Memory B cell (primary cell): ENCODE measurements around the gene APOM.

Experiments
- ATAC-seq: fragments of 150-1000 bp; cut with Tn5 transposase; 2 replicates; pipeline ENCODE4 v1.10.0; 2021; ENCODE audit warnings: low read depth, mild to moderate bottlenecking, moderate library complexity
- DNase-seq, 2 donors: peaks; one replicate each; pipeline ENCODE4 v3.0.0; 2022; ENCODE audit warnings: low spot score in 2 of 2
- H3K27ac Mint-ChIP-seq: one replicate; pipeline ENCODE4 v1.8.0; 2022; ENCODE audit warnings: mild to moderate bottlenecking, moderate library complexity, mixed read lengths
- H3K27me3 Mint-ChIP-seq: one replicate; pipeline ENCODE4 v1.8.0; 2022; ENCODE audit warnings: mixed read lengths
- H3K36me3 Mint-ChIP-seq: one replicate; pipeline ENCODE4 v1.8.0; 2022; ENCODE audit warnings: mild to moderate bottlenecking, mixed read lengths
- H3K4me1 Mint-ChIP-seq: one replicate; pipeline ENCODE4 v1.8.0; 2022; ENCODE audit warnings: mixed read lengths
- H3K4me3 Mint-ChIP-seq: one replicate; pipeline ENCODE4 v1.8.0; 2022; ENCODE audit warnings: mild to moderate bottlenecking, moderate library complexity, mixed read lengths
- H3K9me3 Mint-ChIP-seq: one replicate; pipeline ENCODE4 v1.8.0; 2022; ENCODE audit warnings: mixed read lengths

APOM gene

GRCh38 chr6:31669676-31670075 lies 14.0 kb downstream of the APOM start, which contains the start of gene LY6G5B:
LY6G5B (plus strand) TSS chr6:31669976; CDS start chr6:31670951, 975 bp downstream.
- peaks cover 18% of the 10 kb centered on the region for H3K4me1 Mint-ChIP-seq
- H3K4me3 Mint-ChIP-seq = no peak within 1 kb of the TSS
- no peaks in the 10 kb centered on the region for H3K27me3 Mint-ChIP-seq
- ATAC-seq (no peak), DNase-seq (no peak)
- H3K27ac Mint-ChIP-seq = no peak within 1 kb of the TSS
- H3K9me3 Mint-ChIP-seq = no peaks in the 10 kb centered on the region
- H3K36me3 Mint-ChIP-seq = peaks cover 25% of the 10 kb centered on the region

GRCh38 chr6:31676322-31676903 lies 20.7 kb downstream of the APOM start:
- Mint-ChIP-seq H3K4me1 (peaks cover 33% of the 10 kb centered on the region), H3K27me3 (no peaks in the 10 kb centered on the region), H3K4me3 (no peak overlapping the region), H3K27ac (peak overlapping the region; percentile 7), H3K9me3 (no peaks in the 10 kb centered on the region), H3K36me3 (peaks cover 11% of the 10 kb centered on the region)
- DNase-seq = no peak
- ATAC-seq = peak; percentile 63

- Mint-ChIP-seq H3K27me3 (no peaks in the 10 kb centered on the region), H3K4me1 (peaks cover 36% of the 10 kb centered on the region), H3K36me3 (peaks cover 11% of the 10 kb centered on the region), H3K27ac (no peak overlapping the region), H3K4me3 (no peak overlapping the region), H3K9me3 (no peaks in the 10 kb centered on the region)
- ATAC-seq = no peak
- DNase-seq = no peak
Measured at GRCh38 chr6:31676904-31677303, 21.2 kb downstream of the APOM start.

GRCh38 chr6:31677955-31678354 lies 22.3 kb downstream of the APOM start:
- no peaks in the 10 kb centered on the region for H3K9me3 Mint-ChIP-seq
- DNase-seq (no peak), ATAC-seq (no peak)
- no peaks in the 10 kb centered on the region for H3K27me3 Mint-ChIP-seq
- H3K27ac Mint-ChIP-seq = no peak overlapping the region
- H3K36me3 Mint-ChIP-seq = peaks cover 4% of the 10 kb centered on the region
- H3K4me1 Mint-ChIP-seq = peaks cover 36% of the 10 kb centered on the region
- no peak overlapping the region for H3K4me3 Mint-ChIP-seq

- no peaks in the 10 kb centered on the region for H3K9me3 Mint-ChIP-seq
- peak; percentile 51 to 58 for DNase-seq
- no peaks in the 10 kb centered on the region for H3K27me3 Mint-ChIP-seq
- H3K36me3 Mint-ChIP-seq = no peaks in the 10 kb centered on the region
- H3K4me1 Mint-ChIP-seq = peaks cover 34% of the 10 kb centered on the region
- peak within 1 kb of the TSS; percentile 73 for H3K27ac Mint-ChIP-seq
- peak within 1 kb of the TSS; percentile 85 for H3K4me3 Mint-ChIP-seq
- ATAC-seq = peak; percentile 71
Measured at GRCh38 chr6:31680226-31681134, 24.8 kb downstream of the APOM start, which contains the start of gene LY6G5C. LY6G5C (minus strand) TSS chr6:31681067; CDS start chr6:31680373, 694 bp downstream.

GRCh38 chr6:31681135-31681671 lies 25.5 kb downstream of the APOM start:
- H3K9me3 Mint-ChIP-seq = no peaks in the 10 kb centered on the region

GRCh38 chr6:31683591-31683990 lies 27.9 kb downstream of the APOM start:
- H3K4me3 Mint-ChIP-seq = no peak overlapping the region
- no peaks in the 10 kb centered on the region for H3K9me3 Mint-ChIP-seq
- no peak overlapping the region for H3K27ac Mint-ChIP-seq
- DNase-seq (no peak), ATAC-seq (no peak)
- H3K4me1 Mint-ChIP-seq = peaks cover 15% of the 10 kb centered on the region
- H3K27me3 Mint-ChIP-seq = no peaks in the 10 kb centered on the region
- H3K36me3 Mint-ChIP-seq = peaks cover 13% of the 10 kb centered on the region

More at GRCh38 chr6:31681135-31681671, 25.5 kb downstream of the APOM start:
- peak overlapping the region; percentile 85 for H3K4me3 Mint-ChIP-seq
- H3K4me1 Mint-ChIP-seq = peaks cover 33% of the 10 kb centered on the region
- peak in 1 of 2 donors; percentile 32 for DNase-seq
- peaks cover 2% of the 10 kb centered on the region for H3K36me3 Mint-ChIP-seq
- ATAC-seq = peak; percentile 62
- peak overlapping the region; percentile 73 for H3K27ac Mint-ChIP-seq
- no peaks in the 10 kb centered on the region for H3K27me3 Mint-ChIP-seq

GRCh38 chr6:31686483-31686882 lies 30.8 kb downstream of the APOM start:
- Mint-ChIP-seq H3K36me3 (peaks cover 16% of the 10 kb centered on the region), H3K27ac (no peak overlapping the region), H3K4me3 (no peak overlapping the region)

GRCh38 chr6:31687321-31687720 lies 31.6 kb downstream of the APOM start:
- Mint-ChIP-seq H3K4me1 (peaks cover 23% of the 10 kb centered on the region), H3K9me3 (no peaks in the 10 kb centered on the region), H3K27ac (no peak overlapping the region), H3K36me3 (peaks cover 17% of the 10 kb centered on the region), H3K27me3 (no peaks in the 10 kb centered on the region), H3K4me3 (no peak overlapping the region)
- ATAC-seq (no peak), DNase-seq (no peak)

More at GRCh38 chr6:31686483-31686882, 30.8 kb downstream of the APOM start:
- DNase-seq = no peak
- no peak for ATAC-seq
- peaks cover 25% of the 10 kb centered on the region for H3K4me1 Mint-ChIP-seq
- no peaks in the 10 kb centered on the region for H3K27me3 Mint-ChIP-seq
- H3K9me3 Mint-ChIP-seq = no peaks in the 10 kb centered on the region

- H3K36me3 Mint-ChIP-seq = peaks cover 21% of the 10 kb centered on the region
- no peaks in the 10 kb centered on the region for H3K9me3 Mint-ChIP-seq
- no peak overlapping the region for H3K4me3 Mint-ChIP-seq
- ATAC-seq (no peak), DNase-seq (no peak)
- no peaks in the 10 kb centered on the region for H3K27me3 Mint-ChIP-seq
- H3K4me1 Mint-ChIP-seq = peaks cover 23% of the 10 kb centered on the region
- no peak overlapping the region for H3K27ac Mint-ChIP-seq
Measured at GRCh38 chr6:31687860-31688693, 32.4 kb downstream of the APOM start.

- ATAC-seq = no peak
- Mint-ChIP-seq H3K4me1 (peaks cover 23% of the 10 kb centered on the region), H3K9me3 (no peaks in the 10 kb centered on the region), H3K27ac (peak overlapping the region; percentile 56), H3K27me3 (no peaks in the 10 kb centered on the region), H3K36me3 (peaks cover 22% of the 10 kb centered on the region), H3K4me3 (peak overlapping the region; percentile 25)
- no peak for DNase-seq
Measured at GRCh38 chr6:31689249-31690110, 33.8 kb downstream of the APOM start.

GRCh38 chr6:31690231-31691077 lies 34.8 kb downstream of the APOM start:
- peaks cover 22% of the 10 kb centered on the region for H3K36me3 Mint-ChIP-seq
- H3K4me3 Mint-ChIP-seq = no peak overlapping the region
- DNase-seq (no peak), ATAC-seq (no peak)
- no peaks in the 10 kb centered on the region for H3K9me3 Mint-ChIP-seq
- H3K27ac Mint-ChIP-seq = peak overlapping the region; percentile 56
- no peaks in the 10 kb centered on the region for H3K27me3 Mint-ChIP-seq
- H3K4me1 Mint-ChIP-seq = peaks cover 23% of the 10 kb centered on the region
